ENCODE measurements around the gene DMD. TPM values are rescaled to one million over a fixed set of nuclear protein-coding genes. Genes with fewer than 3 reads are reported as not detected.

DMD gene
- polyA plus RNA-seq, 1 donor from 2014 or later = 21.6 TPM

GRCh38 chrX:31186693-31187338, 2024.5 kb downstream of the DMD start:
- Histone ChIP-seq H3K9ac (ENCODE audit: low read length) (no peak overlapping the region), H4K20me1 (ENCODE audit: insufficient read depth) (no peaks in the 10 kb centered on the region), H3K27me3 (ENCODE audit: insufficient read depth, low read depth, low read length) (no peaks in the 10 kb centered on the region), H3K36me3 (ENCODE audit: insufficient read depth, low read length) (no peaks in the 10 kb centered on the region), H3K79me2 (replicated peaks; ENCODE audit: insufficient read depth, low read length) (no peaks in the 10 kb centered on the region), H3K27ac (ENCODE audit: low read length) (no peak overlapping the region), H2AFZ (ENCODE audit: low read depth, low read length) (no peak overlapping the region), H3K9me2 (ENCODE audit: insufficient read depth, low read length) (no peaks in the 10 kb centered on the region), H3F3A (ENCODE audit: insufficient read depth, low read length, poor library complexity, severe bottlenecking) (no peaks in the 10 kb centered on the region), H3K4me2 (ENCODE audit: low read length) (no peak overlapping the region), H3K4me3 (ENCODE audit: low read length) (no peak overlapping the region), H3K9me3 (ENCODE audit: low read length) (no peaks in the 10 kb centered on the region)
- TF ChIP-seq CTCF (IDR thresholded peaks at IDR 0.05; ENCODE audit: poor library complexity, severe bottlenecking) = no peak
- no peak for TF ChIP-seq SMC3 (conservative IDR thresholded peaks at IDR 0.05; ENCODE audit: poor library complexity)
- TF ChIP-seq, protein P1, sequence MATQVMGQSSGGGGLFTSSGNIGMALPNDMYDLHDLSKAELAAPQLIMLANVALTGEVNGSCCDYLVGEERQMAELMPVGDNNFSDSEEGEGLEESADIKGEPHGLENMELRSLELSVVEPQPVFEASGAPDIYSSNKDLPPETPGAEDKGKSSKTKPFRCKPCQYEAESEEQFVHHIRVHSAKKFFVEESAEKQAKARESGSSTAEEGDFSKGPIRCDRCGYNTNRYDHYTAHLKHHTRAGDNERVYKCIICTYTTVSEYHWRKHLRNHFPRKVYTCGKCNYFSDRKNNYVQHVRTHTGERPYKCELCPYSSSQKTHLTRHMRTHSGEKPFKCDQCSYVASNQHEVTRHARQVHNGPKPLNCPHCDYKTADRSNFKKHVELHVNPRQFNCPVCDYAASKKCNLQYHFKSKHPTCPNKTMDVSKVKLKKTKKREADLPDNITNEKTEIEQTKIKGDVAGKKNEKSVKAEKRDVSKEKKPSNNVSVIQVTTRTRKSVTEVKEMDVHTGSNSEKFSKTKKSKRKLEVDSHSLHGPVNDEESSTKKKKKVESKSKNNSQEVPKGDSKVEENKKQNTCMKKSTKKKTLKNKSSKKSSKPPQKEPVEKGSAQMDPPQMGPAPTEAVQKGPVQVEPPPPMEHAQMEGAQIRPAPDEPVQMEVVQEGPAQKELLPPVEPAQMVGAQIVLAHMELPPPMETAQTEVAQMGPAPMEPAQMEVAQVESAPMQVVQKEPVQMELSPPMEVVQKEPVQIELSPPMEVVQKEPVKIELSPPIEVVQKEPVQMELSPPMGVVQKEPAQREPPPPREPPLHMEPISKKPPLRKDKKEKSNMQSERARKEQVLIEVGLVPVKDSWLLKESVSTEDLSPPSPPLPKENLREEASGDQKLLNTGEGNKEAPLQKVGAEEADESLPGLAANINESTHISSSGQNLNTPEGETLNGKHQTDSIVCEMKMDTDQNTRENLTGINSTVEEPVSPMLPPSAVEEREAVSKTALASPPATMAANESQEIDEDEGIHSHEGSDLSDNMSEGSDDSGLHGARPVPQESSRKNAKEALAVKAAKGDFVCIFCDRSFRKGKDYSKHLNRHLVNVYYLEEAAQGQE (IDR thresholded peaks at IDR 0.05; ENCODE audit: borderline replicate concordance) = no peak
- no peak for TF ChIP-seq POLR2AphosphoS5 (IDR thresholded peaks at IDR 0.05)
- no peak for TF ChIP-seq EP300 (conservative IDR thresholded peaks at IDR 0.05; ENCODE audit: poor library complexity, severe bottlenecking)
- TF ChIP-seq MXI1 (conservative IDR thresholded peaks at IDR 0.05; ENCODE audit: poor library complexity, severe bottlenecking) = no peak
- TF ChIP-seq RAD21 (conservative IDR thresholded peaks at IDR 0.05) = no peak
- no peak for TF ChIP-seq EZH2 (IDR thresholded peaks at IDR 0.05; ENCODE audit: borderline replicate concordance, insufficient read depth, low read length, poor library complexity, severe bottlenecking)
- no peak for TF ChIP-seq TAF1 (IDR thresholded peaks at IDR 0.05; ENCODE audit: low read depth)

GRCh38 chrX:31185884-31186283, 2025.5 kb downstream of the DMD start:
- Histone ChIP-seq H3K36me3 (ENCODE audit: insufficient read depth, low read length) (no peaks in the 10 kb centered on the region), H3K9ac (ENCODE audit: low read length) (no peak overlapping the region), H4K20me1 (ENCODE audit: insufficient read depth) (no peaks in the 10 kb centered on the region), H3K9me2 (ENCODE audit: insufficient read depth, low read length) (no peaks in the 10 kb centered on the region), H3K27ac (ENCODE audit: low read length) (no peak overlapping the region), H3K4me3 (ENCODE audit: low read length) (no peak overlapping the region), H3K79me2 (replicated peaks; ENCODE audit: insufficient read depth, low read length) (no peaks in the 10 kb centered on the region), H2AFZ (ENCODE audit: low read depth, low read length) (no peak overlapping the region), H3K27me3 (ENCODE audit: insufficient read depth, low read depth, low read length) (no peaks in the 10 kb centered on the region), H3K9me3 (ENCODE audit: low read length) (no peaks in the 10 kb centered on the region), H3F3A (ENCODE audit: insufficient read depth, low read length, poor library complexity, severe bottlenecking) (no peaks in the 10 kb centered on the region), H3K4me2 (ENCODE audit: low read length) (no peak overlapping the region)
- no peak for TF ChIP-seq POLR2AphosphoS5 (IDR thresholded peaks at IDR 0.05)
